ENCODE results near the gene SYT12.

DNA sequence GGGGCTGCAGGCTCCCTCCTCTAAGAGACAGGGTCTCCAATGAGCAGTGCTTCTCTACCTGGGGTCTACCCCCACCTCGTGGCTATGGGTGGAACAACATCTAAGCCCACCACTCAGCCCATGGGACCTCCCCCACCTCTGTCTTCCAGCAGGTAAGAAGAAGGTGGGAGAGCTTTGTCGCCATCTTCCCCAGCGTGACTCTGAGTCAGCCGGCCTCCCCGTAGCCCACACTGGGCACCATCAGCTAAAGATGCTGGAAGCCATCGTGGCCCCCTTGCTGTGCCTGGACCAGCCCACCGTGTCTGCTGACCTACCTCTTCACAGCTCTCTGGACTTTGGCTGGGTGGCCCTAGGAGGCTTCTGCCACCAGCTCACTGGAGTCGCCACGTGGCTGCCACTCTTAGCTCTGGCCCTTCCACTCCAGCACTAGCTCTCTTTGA is 46.9 kb upstream of the SYT12 start:
- TF ChIP-seq, protein P1, sequence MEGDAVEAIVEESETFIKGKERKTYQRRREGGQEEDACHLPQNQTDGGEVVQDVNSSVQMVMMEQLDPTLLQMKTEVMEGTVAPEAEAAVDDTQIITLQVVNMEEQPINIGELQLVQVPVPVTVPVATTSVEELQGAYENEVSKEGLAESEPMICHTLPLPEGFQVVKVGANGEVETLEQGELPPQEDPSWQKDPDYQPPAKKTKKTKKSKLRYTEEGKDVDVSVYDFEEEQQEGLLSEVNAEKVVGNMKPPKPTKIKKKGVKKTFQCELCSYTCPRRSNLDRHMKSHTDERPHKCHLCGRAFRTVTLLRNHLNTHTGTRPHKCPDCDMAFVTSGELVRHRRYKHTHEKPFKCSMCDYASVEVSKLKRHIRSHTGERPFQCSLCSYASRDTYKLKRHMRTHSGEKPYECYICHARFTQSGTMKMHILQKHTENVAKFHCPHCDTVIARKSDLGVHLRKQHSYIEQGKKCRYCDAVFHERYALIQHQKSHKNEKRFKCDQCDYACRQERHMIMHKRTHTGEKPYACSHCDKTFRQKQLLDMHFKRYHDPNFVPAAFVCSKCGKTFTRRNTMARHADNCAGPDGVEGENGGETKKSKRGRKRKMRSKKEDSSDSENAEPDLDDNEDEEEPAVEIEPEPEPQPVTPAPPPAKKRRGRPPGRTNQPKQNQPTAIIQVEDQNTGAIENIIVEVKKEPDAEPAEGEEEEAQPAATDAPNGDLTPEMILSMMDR (IDR thresholded peaks at IDR 0.05) = no peak
- no peak for TF ChIP-seq POLR2A (IDR thresholded peaks at IDR 0.05)
